GM21360 (cell line): ENCODE measurements around the gene ACAP3.

Experiments used
- ATAC-seq: cut with Tn5 transposase; IDR thresholded peaks from one replicate; pipeline ENCODE4 v1.9.1; 2021; ENCODE audit warnings: mild to moderate bottlenecking, moderate library complexity; ENCODE audit not compliant: unreplicated experiment

The ACAP3 gene

GRCh38 chr1:1345860-1346500 is 38.2 kb upstream of the ACAP3 start:
- no peak for ATAC-seq

GRCh38 chr1:1345384-1345783 is 37.7 kb upstream of the ACAP3 start:
- ATAC-seq: no peak

GRCh38 chr1:1344655-1345361 is 37.1 kb upstream of the ACAP3 start:
- ATAC-seq: no peak

GRCh38 chr1:1343811-1344421 is 36.2 kb upstream of the ACAP3 start:
- no peak for ATAC-seq

- ATAC-seq: no peak
These were observed 34.9 kb upstream of the ACAP3 start for GRCh38 chr1:1342584-1343115.

GRCh38 chr1:1342061-1342562 is 34.4 kb upstream of the ACAP3 start:
- ATAC-seq: no peak

GRCh38 chr1:1341549-1342021 is 33.9 kb upstream of the ACAP3 start:
- ATAC-seq: no peak

GRCh38 chr1:1340791-1341548 is 33.2 kb upstream of the ACAP3 start:
- ATAC-seq: no peak

- no peak for ATAC-seq
These were observed 32.5 kb upstream of the ACAP3 start for GRCh38 chr1:1340185-1340584.

- ATAC-seq: no peak
These were observed 30.5 kb upstream of the ACAP3 start for GRCh38 chr1:1338278-1338677.

- no peak for ATAC-seq
These were observed 30.0 kb upstream of the ACAP3 start for GRCh38 chr1:1337793-1338147.

- ATAC-seq: no peak
These were observed 29.4 kb upstream of the ACAP3 start for GRCh38 chr1:1336931-1337792.

- no peak for ATAC-seq
These were observed 28.7 kb upstream of the ACAP3 start for GRCh38 chr1:1336446-1336845.

GRCh38 chr1:1335792-1336248 is 28.1 kb upstream of the ACAP3 start:
- ATAC-seq: no peak

GRCh38 chr1:1335283-1335682 is 27.6 kb upstream of the ACAP3 start:
- no peak for ATAC-seq

- ATAC-seq: no peak
These were observed 27.1 kb upstream of the ACAP3 start for GRCh38 chr1:1334835-1335234.

- ATAC-seq: no peak
These were observed 26.0 kb upstream of the ACAP3 start for GRCh38 chr1:1333551-1334241.

- no peak for ATAC-seq
These were observed 25.2 kb upstream of the ACAP3 start for GRCh38 chr1:1332774-1333480.
